IMR-90 (cell line): ENCODE measurements around the gene FARS2. TPM values are rescaled to one million over a fixed set of nuclear protein-coding genes. Genes with fewer than 3 reads are reported as not detected.
"Not testable (repeated sequence)": the region's sequence is repeated elsewhere in the genome, so short reads cannot be mapped to it uniquely, and the experiment has no call there.

ENCODE experiments used
- ATAC-seq: fragments of 200-7000 bp; cut with Tn5 transposase; 2 replicates; pipeline ENCODE4 v1.9.1; 2020; ENCODE audit warnings: low read depth, mild to moderate bottlenecking, moderate library complexity
- BruUV-seq: library from RNA; stranded (reverse); fragments of 400-500 nt; replicated peaks from 2 replicates; lab custom pipeline; 2021; lab: Mats Ljungman, UMichigan
- CTCF ChIA-PET: fragments of 300-600 bp; formaldehyde crosslinking; extraction: SDS; loops from one replicate; lab custom pipeline; 2021; ENCODE audit warnings: antibody characterized with exemption; lab: Yijun Ruan, JAX
- POLR2A ChIA-PET: fragments of 300-600 bp; sonication (Branson Sonifier 250); formaldehyde crosslinking; loops from one replicate; lab custom pipeline; 2022; ENCODE audit warnings: antibody characterized with exemption; ENCODE audit not compliant: unreplicated experiment; lab: Charles Lee
- DNase-seq: peaks from one replicate; pipeline ENCODE4 v3.0.0; 2013
- H2AFZ ChIP-seq: replicated peaks from 2 replicates; pipeline ENCODE3; 2013; ENCODE audit warnings: low read length, mild to moderate bottlenecking; ENCODE audit not compliant: poor library complexity
- H2AK5ac ChIP-seq: 2 replicates; pipeline ENCODE4 v1.6.1; 2013; ENCODE audit warnings: low read depth, low read length, inconsistent platforms
- H2AK9ac ChIP-seq: replicated peaks from 2 replicates; pipeline ENCODE3; 2013; ENCODE audit warnings: mild to moderate bottlenecking, low read depth, low read length, moderate library complexity; ENCODE audit not compliant: poor library complexity
- H2BK120ac ChIP-seq: 2 replicates; pipeline ENCODE4 v1.6.1; 2013; ENCODE audit warnings: low read depth, low read length, inconsistent platforms
- H2BK15ac ChIP-seq: 3 replicates; pipeline ENCODE4 v1.6.1; 2013; ENCODE audit warnings: low read depth, low read length, inconsistent platforms
- H2BK20ac ChIP-seq: 2 replicates; pipeline ENCODE4 v1.6.1; 2013; ENCODE audit warnings: low read depth, mild to moderate bottlenecking, inconsistent platforms, low read length, moderate library complexity
- H2BK5ac ChIP-seq: 2 replicates; pipeline ENCODE4 v1.6.1; 2013; ENCODE audit warnings: mild to moderate bottlenecking, low read depth, low read length, inconsistent platforms; ENCODE audit not compliant: poor library complexity, severe bottlenecking
- H3K14ac ChIP-seq: replicated peaks from 2 replicates; pipeline ENCODE4 v1.6.1; 2013; ENCODE audit warnings: low read depth, low read length, inconsistent platforms
- H3K18ac ChIP-seq: 2 replicates; pipeline ENCODE4 v1.6.1; 2013; ENCODE audit warnings: low read depth, low read length, control low read depth
- H3K23ac ChIP-seq: 2 replicates; pipeline ENCODE4 v1.6.1; 2013; ENCODE audit warnings: low read depth, low read length, inconsistent platforms
- H3K27ac ChIP-seq: 2 replicates; pipeline ENCODE4 v1.5.1; 2013; ENCODE audit warnings: mild to moderate bottlenecking, control low read depth, low read length; ENCODE audit not compliant: insufficient read depth
- H3K27me3 ChIP-seq: 2 replicates; pipeline ENCODE4 v1.6.1; 2013; ENCODE audit warnings: low read length; ENCODE audit not compliant: control insufficient read depth, insufficient read depth
- H3K36me3 ChIP-seq: 2 replicates; pipeline ENCODE4 v1.6.1; 2013; ENCODE audit warnings: low read length, mixed read lengths; ENCODE audit not compliant: control insufficient read depth, insufficient read depth
- H3K4ac ChIP-seq: 2 replicates; pipeline ENCODE4 v1.6.1; 2013; ENCODE audit warnings: low read depth, low read length, inconsistent platforms
- H3K4me1 ChIP-seq: 2 replicates; pipeline ENCODE4 v1.6.1; 2013; ENCODE audit warnings: low read length, mixed read lengths; ENCODE audit not compliant: control insufficient read depth, insufficient read depth
- H3K4me2 ChIP-seq: 2 replicates; pipeline ENCODE4 v1.6.1; 2013; ENCODE audit warnings: low read depth, mild to moderate bottlenecking, control low read depth, low read length, moderate library complexity
- H3K4me3 ChIP-seq: 2 replicates; pipeline ENCODE4 v1.5.1; 2013; ENCODE audit warnings: low read depth, mild to moderate bottlenecking, control low read depth, low read length, moderate library complexity; ENCODE audit not compliant: insufficient read depth
- H3K56ac ChIP-seq: 2 replicates; pipeline ENCODE4 v1.6.1; 2013; ENCODE audit warnings: low read length, inconsistent platforms; ENCODE audit not compliant: insufficient read depth; ENCODE audit errors: extremely low read depth
- H3K79me1 ChIP-seq, 2 experiments: 2 replicates each; pipeline ENCODE4 v1.6.1; 2013; ENCODE audit warnings: low read length in 2 of 2, inconsistent platforms in 1 of 2, low read depth in 1 of 2
- H3K9ac ChIP-seq: 2 replicates; pipeline ENCODE4 v1.6.1; 2013; ENCODE audit warnings: low read depth, low read length, control low read depth
- H3K9me1 ChIP-seq: 2 replicates; pipeline ENCODE4 v1.6.1; 2013; ENCODE audit warnings: low read length, inconsistent platforms; ENCODE audit not compliant: insufficient read depth
- H3K9me3 ChIP-seq: 2 replicates; pipeline ENCODE4 v1.6.1; 2013; ENCODE audit warnings: low read length; ENCODE audit not compliant: control insufficient read depth, insufficient read depth
- H4K20me1 ChIP-seq: 2 replicates; pipeline ENCODE4 v1.6.1; 2013; ENCODE audit warnings: low read length, inconsistent platforms; ENCODE audit not compliant: insufficient read depth
- H4K5ac ChIP-seq: 2 replicates; pipeline ENCODE4 v1.6.1; 2013; ENCODE audit warnings: mild to moderate bottlenecking, low read depth, low read length, control low read depth
- H4K8ac ChIP-seq, 2 experiments: 2 replicates each; pipeline ENCODE4 v1.6.1; 2013; ENCODE audit warnings: low read depth in 2 of 2, low read length in 2 of 2, control low read depth in 1 of 2, inconsistent platforms in 1 of 2
- H4K91ac ChIP-seq: 2 replicates; pipeline ENCODE4 v1.6.1; 2013; ENCODE audit warnings: low read depth, low read length, inconsistent platforms; ENCODE audit not compliant: insufficient read depth
- BHLHE40 ChIP-seq: fragments of 150-350 bp; IDR thresholded peaks from 2 replicates; pipeline ENCODE4 v1.6.1; 2016; ENCODE audit warnings: mild to moderate bottlenecking, low read depth, low read length
- FOS ChIP-seq: fragments of 150-350 bp; IDR thresholded peaks from 2 replicates; pipeline ENCODE4 v1.6.1; 2016; ENCODE audit warnings: low read depth, low read length
- NFE2L2 ChIP-seq: fragments of 150-350 bp; IDR thresholded peaks from 2 replicates; pipeline ENCODE4 v1.6.1; 2016; ENCODE audit warnings: low read depth, mild to moderate bottlenecking, low read length
- POLR2A ChIP-seq: IDR thresholded peaks from 2 replicates; pipeline ENCODE4 v1.6.1; 2012; ENCODE audit warnings: mild to moderate bottlenecking, low read depth, low read length
- RCOR1 ChIP-seq: IDR thresholded peaks from 2 replicates; pipeline ENCODE4 v1.6.1; 2012; ENCODE audit warnings: mild to moderate bottlenecking, low read length, improper control_type of control experiment; ENCODE audit not compliant: insufficient replicate concordance
- RFX5 ChIP-seq: IDR thresholded peaks from 2 replicates; pipeline ENCODE4 v1.8.0; 2012; ENCODE audit warnings: low read depth, mild to moderate bottlenecking, low read length, moderate library complexity
- SMC3 ChIP-seq: fragments of 150-350 bp; IDR thresholded peaks from 2 replicates; pipeline ENCODE4 v1.6.1; 2016; ENCODE audit warnings: low read depth, mild to moderate bottlenecking, antibody characterized with exemption, low read length, moderate library complexity
- USF2 ChIP-seq: fragments of 150-350 bp; IDR thresholded peaks from 2 replicates; pipeline ENCODE4 v1.6.1; 2017; ENCODE audit warnings: mild to moderate bottlenecking, antibody characterized with exemption, low read length, low read depth
- WGBS, 2 experiments: methylation state at CpG; one replicate each; pipeline versions ENCODE4 v1.1.5 to v1.1.7; 2013; ENCODE audit warnings: missing lambda C conversion rate in 2 of 2; ENCODE audit not compliant: insufficient read length in 1 of 2; ENCODE audit errors: extremely low coverage in 2 of 2; 5-methylcytosine and 5-hydroxymethylcytosine counted together
- dilution Hi-C: fragments of 300-500 bp; cut with HindIII; formaldehyde crosslinking; loops from one replicate; pipeline ENCODE4 v1.14.3; 2018; ENCODE audit warnings: low sequenced_read_pairs; ENCODE audit not compliant: unreplicated experiment
- in situ Hi-C: fragments of 300-500 bp; cut with MboI; formaldehyde crosslinking; loops from 3 replicates; pipeline ENCODE4 v1.14.3; 2019; ENCODE audit warnings: low sequenced_read_pairs, inconsistent platforms, mixed read lengths
- intact Hi-C: fragments of 100-400 bp; cut with micrococcal nuclease; formaldehyde crosslinking; loops from 2 replicates; pipeline ENCODE4 v1.10.0; 2022
- polyA plus RNA-seq, 3 experiments: library from polyadenylated mRNA; depleted of rRNA; stranded (reverse); fragments of >200 nt; gene quantifications; 2 replicates each; pipeline ENCODE4 v1.2.3, GENCODE V29; 2012; ENCODE audit warnings: low replicate concordance in 1 of 3
- total RNA-seq: library from RNA; depleted of rRNA; stranded (reverse); fragments of >200 nt; gene quantifications from 2 replicates; pipeline ENCODE4 v1.2.3, GENCODE V29; 2012

The FARS2 gene
- total and polyA plus RNA-seq, 2 of the 4 experiments (the other 2 are of a cell fraction), result 12.1 to 28.9 TPM

DNA sequence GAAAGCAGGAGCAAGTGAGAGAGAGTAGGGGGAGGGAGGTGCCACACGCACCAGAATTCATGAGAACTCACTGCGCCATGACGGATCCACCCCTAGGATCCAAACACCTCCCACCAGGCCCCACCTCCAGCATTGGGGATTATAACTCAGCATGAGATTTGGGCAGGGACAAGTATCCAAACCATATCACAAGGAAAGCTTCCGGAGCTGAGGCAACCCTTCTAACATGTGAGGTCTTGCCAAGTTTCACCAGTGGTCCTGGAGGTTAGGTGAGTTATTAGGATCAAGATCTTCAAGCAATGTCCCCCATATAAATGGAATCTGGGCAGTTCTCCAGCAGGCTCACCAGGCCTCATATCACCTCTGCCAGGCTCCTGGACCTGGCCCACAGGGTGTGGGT lies 437.0 kb downstream of the FARS2 start:
- H3K4me3 ChIP-seq, result no peak overlapping the region
- no TSS peak for BruUV-seq
- H2AK9ac ChIP-seq, result no peak overlapping the region
- H3K56ac ChIP-seq, result no peak overlapping the region
- H3K27me3 ChIP-seq, result no peaks in the 10 kb centered on the region
- no peaks in the 10 kb centered on the region for H4K20me1 ChIP-seq
- no peak overlapping the region for H2AFZ ChIP-seq
- H3K9me1 ChIP-seq, result 0 out of 2 replicates have a peak, but pooled peaks cover 3% of the 10 kb centered on the region
- H3K4me1 ChIP-seq, result peaks cover 2% of the 10 kb centered on the region
- H3K23ac ChIP-seq, result no peak overlapping the region
- H2BK15ac ChIP-seq, result no peak overlapping the region
- H3K14ac ChIP-seq, result no peak overlapping the region
- H4K91ac ChIP-seq, result no peak overlapping the region
- H3K18ac ChIP-seq, result no peak overlapping the region
- no peak overlapping the region for H3K4ac ChIP-seq
- no peak overlapping the region for H3K27ac ChIP-seq
- no peak overlapping the region for H2BK5ac ChIP-seq
- H3K79me1 ChIP-seq, result no peaks in the 10 kb centered on the region
- H4K8ac ChIP-seq, result no peak overlapping the region
- no peaks in the 10 kb centered on the region for H3K36me3 ChIP-seq
- no CpG with 5 or more reads among the region's 4 CpGs for WGBS, 2 experiments
- H3K9ac ChIP-seq, result no peak overlapping the region
- H2BK120ac ChIP-seq, result no peak overlapping the region
- intact Hi-C loops (no loop called here), in situ Hi-C loops (no loop called here), dilution Hi-C loops (no loop called here)
- H2BK20ac ChIP-seq, result no peak overlapping the region
- H4K5ac ChIP-seq, result no peak overlapping the region
- DNase-seq (no peak), ATAC-seq (no peak)
- TF ChIP-seq SMC3 (no peak), NFE2L2 (no peak), BHLHE40 (no peak), FOS (no peak), POLR2A (no peak), RCOR1 (no peak), USF2 (no peak), RFX5 (no peak)
- POLR2A ChIA-PET, result no interaction called here
- no peak overlapping the region for H2AK5ac ChIP-seq
- CTCF ChIA-PET, result no interaction called here
- no peak overlapping the region for H3K4me2 ChIP-seq
- H3K9me3 ChIP-seq, result no peaks in the 10 kb centered on the region

DNA sequence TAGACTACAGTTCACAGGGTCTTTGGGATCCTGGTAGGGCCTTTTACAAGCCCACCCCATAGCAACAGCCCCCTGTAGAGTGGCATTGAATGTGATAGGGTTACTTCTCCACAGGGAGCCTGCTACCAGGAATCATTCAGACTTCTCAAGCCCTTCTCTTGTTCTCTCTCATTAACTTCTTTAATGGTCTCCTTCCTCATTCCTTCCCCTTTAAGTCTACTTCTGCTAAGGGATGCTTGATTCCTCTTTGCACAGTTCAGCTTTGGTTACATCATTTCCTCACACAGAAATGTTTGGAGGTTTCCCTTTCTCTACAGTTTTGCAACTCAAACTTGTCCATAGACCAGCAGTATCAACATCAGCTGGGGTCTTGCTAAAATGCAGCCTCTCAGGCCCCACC lies 437.8 kb downstream of the FARS2 start:
- H3K9ac ChIP-seq, H2AFZ ChIP-seq, H3K18ac ChIP-seq, H3K79me1 ChIP-seq, H3K9me1 ChIP-seq, H3K4me1 ChIP-seq, dilution Hi-C loops, H2AK5ac ChIP-seq, POLR2A ChIA-PET, H2BK20ac ChIP-seq, H2BK15ac ChIP-seq, H4K91ac ChIP-seq, H4K8ac ChIP-seq, H4K20me1 ChIP-seq, H4K5ac ChIP-seq, H3K36me3 ChIP-seq, H2BK120ac ChIP-seq, H3K27ac ChIP-seq, H3K4me2 ChIP-seq, H3K4ac ChIP-seq, intact Hi-C loops, H3K56ac ChIP-seq, BruUV-seq, H3K23ac ChIP-seq, CTCF ChIA-PET, H3K14ac ChIP-seq, H3K27me3 ChIP-seq, H2BK5ac ChIP-seq, H3K4me3 ChIP-seq, H2AK9ac ChIP-seq, H3K9me3 ChIP-seq, in situ Hi-C loops: not testable (repeated sequence)
- ATAC-seq, result 0 out of 2 replicates have a peak, but pooled peaks have one; percentile 25
- DNase-seq, result peak; percentile 21
